OCI-M2 (cell line): ENCODE measurements around the gene CCM2.
A peak's percentile ranks its signal among the peaks of the same experiment; 100 is the strongest.
"Not testable (repeated sequence)": the region's sequence is repeated elsewhere in the genome, so short reads cannot be mapped to it uniquely, and the experiment has no call there.

Source experiments
- DNase-seq: peaks from one replicate; lab custom pipeline; 2025; ENCODE audit not compliant: unreplicated experiment; lab: John Stamatoyannopoulos, UW

CCM2 gene

GRCh38 chr7:44981035-44981706 is 18.8 kb upstream of the CCM2 start:
- no peak for DNase-seq

- DNase-seq, result no peak
These were observed 17.5 kb upstream of the CCM2 start for GRCh38 chr7:44982535-44982923.

DNA sequence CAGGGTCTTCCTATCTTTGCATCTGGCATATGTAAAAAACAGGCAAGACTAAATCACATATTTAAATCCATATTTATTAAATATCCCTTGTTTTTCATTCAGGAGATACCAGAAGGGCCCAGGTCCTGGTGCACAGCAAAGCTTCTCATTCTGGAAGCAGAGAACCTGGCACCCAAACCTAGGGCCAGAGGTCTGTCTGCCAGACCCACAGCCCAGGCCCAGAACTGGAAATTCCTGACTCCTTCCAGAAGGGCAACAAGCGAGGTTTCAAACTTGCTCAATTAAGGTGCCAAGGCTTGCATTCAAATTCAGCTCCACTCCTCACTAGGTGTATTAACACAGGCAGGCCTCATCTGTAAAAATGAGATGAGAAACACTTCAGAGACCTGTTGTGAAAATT is 17.0 kb upstream of the CCM2 start:
- no peak for DNase-seq

DNA sequence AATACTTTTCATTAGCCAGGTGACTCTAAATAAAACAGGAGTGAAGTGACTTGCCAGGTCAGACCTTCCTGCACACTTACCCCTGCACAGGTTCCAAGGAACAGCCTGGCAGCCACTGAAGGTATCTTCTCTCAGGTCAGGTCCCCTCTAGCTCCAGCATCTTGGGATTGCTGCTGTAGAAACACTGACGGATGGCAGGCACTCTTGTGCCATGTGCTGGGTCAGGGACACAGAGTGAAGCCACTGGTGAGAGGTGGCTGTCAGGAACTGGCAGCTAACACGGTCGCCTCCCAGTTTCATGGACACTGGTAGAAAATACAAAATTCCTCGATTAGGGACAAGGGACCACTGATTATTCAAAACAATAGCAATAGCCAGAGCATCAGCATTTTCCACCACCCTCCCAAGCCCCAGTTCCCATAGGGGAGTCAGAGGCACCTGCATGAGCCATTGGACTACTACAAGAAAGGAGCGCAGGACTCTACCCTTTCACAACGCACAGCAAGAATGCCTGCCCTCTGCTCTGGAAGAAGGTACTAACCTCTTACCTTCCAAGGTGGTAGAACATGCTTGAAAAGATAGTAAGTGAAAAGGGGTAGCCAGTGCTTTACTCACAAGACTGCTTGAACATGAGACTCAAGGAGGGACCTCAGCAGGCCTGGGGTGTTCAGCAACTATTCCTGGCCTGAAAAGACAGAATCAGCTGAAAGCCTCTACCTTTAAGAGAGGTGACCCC is 16.1 kb upstream of the CCM2 start:
- no peak for DNase-seq

DNA sequence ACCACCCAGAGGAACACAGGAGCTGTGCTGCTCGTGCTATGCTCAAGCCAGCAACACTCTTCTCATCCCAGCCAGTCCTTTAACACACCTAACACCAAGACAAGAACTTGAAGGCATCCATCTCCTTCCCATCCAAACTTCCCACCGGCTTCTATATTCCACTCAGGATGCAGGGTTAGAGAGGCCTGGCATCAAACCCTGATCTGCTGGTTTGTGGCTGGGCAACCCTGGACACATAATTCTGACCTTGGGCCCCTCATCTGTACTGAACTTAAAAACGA is 15.6 kb upstream of the CCM2 start:
- DNase-seq, result no peak

DNA sequence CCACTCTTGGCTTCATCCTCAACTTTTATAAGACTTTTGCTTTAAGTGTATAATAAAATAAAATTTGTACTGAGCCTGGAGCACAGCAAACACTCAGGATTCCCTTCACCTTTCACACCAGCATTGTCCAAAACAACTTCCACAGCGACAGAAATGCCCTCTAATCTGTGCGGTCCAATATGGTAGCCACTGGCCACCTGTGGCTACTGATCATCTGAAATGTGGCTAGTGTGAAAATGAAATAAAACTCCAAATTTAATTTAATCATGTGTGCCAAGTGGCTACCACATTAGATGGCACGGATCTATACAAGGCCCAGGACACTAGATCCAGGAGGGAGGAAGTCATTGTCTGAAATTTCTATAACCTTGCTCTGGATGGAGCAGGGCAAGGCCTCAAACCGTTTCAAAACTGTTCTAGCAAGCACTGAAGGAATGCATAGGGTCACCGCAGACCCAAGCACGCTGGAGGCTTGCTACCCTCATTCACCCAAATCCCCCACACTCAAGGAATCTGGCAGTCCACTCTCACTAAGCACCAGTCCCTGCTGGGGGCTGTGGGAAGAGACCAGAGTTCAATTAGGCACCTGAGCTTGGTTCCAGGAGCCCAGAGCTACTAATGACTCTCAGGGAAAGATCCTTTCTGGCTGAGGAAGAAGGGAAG is 14.8 kb upstream of the CCM2 start:
- DNase-seq, result no peak

DNA sequence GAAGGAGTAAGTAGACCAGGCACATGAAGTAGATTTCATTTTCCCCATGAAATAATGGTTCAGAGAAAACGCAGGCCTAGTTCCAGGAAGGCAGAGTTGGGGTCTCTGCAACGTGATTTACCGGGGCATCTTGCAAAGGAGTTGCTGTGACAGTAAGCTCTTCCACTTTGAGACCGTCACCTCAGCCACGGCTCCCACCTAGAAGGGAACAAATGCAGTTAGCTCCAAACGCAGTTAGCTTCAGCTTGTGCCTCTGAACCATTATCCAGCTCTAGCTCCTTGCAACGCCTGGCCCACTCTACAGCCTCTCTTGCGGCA is 14.1 kb upstream of the CCM2 start:
- no peak for DNase-seq

GRCh38 chr7:44986218-44987053 is 13.6 kb upstream of the CCM2 start:
- DNase-seq, result peak; percentile 53

DNA sequence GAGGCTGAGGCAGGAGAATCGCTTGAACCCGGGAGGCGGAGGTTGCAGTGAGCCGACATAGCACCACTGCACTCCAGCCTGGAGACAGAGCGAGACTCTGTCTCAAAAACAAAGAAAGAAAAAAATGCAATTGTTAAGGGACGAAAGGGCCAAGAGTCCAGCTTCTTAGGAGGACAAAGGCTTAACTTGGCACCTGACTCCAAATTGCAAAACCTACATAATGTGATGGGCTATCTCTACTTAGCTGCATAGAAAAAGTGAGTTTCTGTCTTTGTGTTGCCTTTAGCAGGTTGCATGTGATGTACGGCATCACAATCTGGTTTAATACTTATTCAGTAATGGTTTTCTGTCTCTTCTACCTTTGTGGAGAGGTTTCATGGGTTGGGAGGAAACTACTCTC is 12.5 kb upstream of the CCM2 start:
- no peak for DNase-seq

DNA sequence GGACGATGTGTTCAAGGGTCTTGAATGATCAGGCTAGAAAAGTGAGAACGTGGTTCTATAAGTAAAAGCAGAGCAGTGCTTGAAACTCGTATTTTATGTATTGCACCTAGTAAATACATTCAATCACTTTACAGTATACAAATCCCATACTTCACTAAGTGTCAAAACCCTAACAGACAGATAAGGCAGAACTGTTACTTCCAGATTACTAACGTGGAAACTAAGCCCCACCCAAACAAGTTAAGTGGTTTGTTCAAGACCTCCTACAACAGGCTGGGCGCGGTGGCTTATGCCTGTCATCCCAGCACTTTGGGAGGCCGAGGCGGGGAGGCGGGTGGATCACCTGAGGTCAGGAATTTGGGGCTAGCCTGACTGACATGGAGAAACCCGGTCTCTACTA is 12.0 kb upstream of the CCM2 start:
- no peak for DNase-seq

- DNase-seq, result no peak
These were observed 11.3 kb upstream of the CCM2 start for GRCh38 chr7:44988701-44989100.

DNA sequence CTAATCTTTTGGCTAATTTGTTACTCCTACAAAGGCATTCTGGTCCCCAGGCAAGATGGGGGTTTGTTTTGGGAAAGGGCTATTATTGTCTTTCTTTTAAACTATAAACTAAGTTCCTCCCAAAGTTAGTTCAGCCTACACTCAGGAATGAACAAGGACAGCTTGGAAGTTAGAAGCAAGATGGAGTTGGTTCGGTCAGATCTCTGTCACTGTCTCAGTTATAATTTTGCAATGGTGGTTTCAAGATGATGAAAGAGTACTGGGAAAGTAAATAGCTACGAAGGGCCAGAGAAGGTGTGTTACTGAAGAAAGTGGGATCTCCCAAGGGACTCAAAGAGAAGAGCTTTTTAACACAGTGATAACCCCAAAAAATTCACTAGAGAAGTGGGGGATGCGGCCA is 10.9 kb upstream of the CCM2 start:
- DNase-seq, result no peak

- no peak for DNase-seq
These were observed 9.6 kb upstream of the CCM2 start for GRCh38 chr7:44990109-44991023.

- DNase-seq, result not testable (repeated sequence)
These were observed 7.8 kb upstream of the CCM2 start for GRCh38 chr7:44992004-44992795.

- no peak for DNase-seq
These were observed 5.0 kb upstream of the CCM2 start for GRCh38 chr7:44994877-44995554.

DNA sequence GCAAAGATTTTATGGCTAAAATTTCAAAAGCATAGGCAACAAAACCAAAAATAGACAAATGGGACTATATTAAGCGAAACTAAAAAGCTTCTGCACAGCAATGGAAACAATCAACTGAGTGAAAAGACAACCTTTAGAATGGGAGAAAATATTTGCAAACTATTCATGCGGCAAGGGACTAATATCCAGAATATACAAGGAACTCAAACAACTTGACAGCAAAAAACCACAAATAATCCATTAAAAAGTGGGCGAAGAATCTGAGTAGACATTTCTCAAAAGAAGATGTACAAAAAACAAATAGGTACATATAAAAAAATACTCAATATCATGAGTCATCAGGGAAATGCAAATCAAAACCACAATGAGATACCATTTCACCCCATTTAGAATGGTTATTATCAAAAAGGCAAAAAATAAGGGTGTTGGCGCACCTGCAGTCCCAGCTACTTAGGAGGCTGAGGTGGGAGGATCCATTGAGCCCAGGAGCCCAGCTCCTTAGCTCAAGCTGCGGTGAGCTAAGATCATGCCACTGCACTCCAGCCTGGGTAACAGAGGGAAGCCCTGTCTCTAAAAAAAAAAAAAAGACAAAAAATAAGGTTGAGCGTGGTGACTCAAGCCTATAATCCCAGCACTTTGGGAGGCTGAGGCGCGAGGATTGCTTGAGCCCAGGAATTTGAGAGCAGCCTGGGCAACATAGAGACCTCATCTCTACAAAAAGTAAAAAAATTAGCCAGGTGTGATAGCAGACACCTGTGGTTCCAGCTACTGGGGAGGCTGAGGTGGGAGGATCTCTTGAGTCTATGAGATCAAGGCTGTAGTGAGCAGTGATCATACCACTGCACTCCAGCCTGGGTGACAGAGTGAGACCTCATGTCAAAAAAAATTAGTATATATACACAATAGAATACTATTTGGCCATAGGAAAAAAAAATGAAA is 4.2 kb upstream of the CCM2 start:
- no peak for DNase-seq

GRCh38 chr7:44998153-44998871 is 1.7 kb upstream of the CCM2 start:
- no peak for DNase-seq
